Activated CD4-positive, alpha-beta T cell treated with anti-CD3 and anti-CD28 coated beads, Interleukin-2, amount 10 ng/mL, durations not matched to agents 24 days and 14 days (primary cell): ENCODE measurements around the gene UBE2G2. TPM values are rescaled to one million over a fixed set of nuclear protein-coding genes. Genes with fewer than 3 reads are reported as not detected.

ENCODE experiments used
- DNase-seq: peaks from one replicate; pipeline ENCODE4 v3.0.0; 2022
- H3K27ac Mint-ChIP-seq: one replicate; pipeline ENCODE4 v1.8.0; 2022; ENCODE audit warnings: mild to moderate bottlenecking, mixed read lengths
- H3K27me3 Mint-ChIP-seq: one replicate; pipeline ENCODE4 v1.8.0; 2022; ENCODE audit warnings: mixed read lengths
- H3K36me3 Mint-ChIP-seq: one replicate; pipeline ENCODE4 v1.8.0; 2022; ENCODE audit warnings: low read depth, mild to moderate bottlenecking, mixed read lengths
- H3K4me1 Mint-ChIP-seq: one replicate; pipeline ENCODE4 v1.8.0; 2021; ENCODE audit warnings: mixed read lengths
- H3K4me3 Mint-ChIP-seq: one replicate; pipeline ENCODE4 v1.8.0; 2022; ENCODE audit warnings: mild to moderate bottlenecking, moderate library complexity, mixed read lengths
- H3K9me3 Mint-ChIP-seq: one replicate; pipeline ENCODE4 v1.8.0; 2021; ENCODE audit warnings: mixed read lengths
- intact Hi-C: fragments of 100-400 bp; cut with micrococcal nuclease; formaldehyde crosslinking; loops from one replicate; pipeline ENCODE4 v1.15.1; 2023
- total RNA-seq: library from RNA; stranded (reverse); gene quantifications from 2 replicates; pipeline ENCODE4 v1.2.3, GENCODE V29; 2022

The UBE2G2 gene
- total RNA-seq, 1 donor from 2014 or later: 148 TPM

DNA sequence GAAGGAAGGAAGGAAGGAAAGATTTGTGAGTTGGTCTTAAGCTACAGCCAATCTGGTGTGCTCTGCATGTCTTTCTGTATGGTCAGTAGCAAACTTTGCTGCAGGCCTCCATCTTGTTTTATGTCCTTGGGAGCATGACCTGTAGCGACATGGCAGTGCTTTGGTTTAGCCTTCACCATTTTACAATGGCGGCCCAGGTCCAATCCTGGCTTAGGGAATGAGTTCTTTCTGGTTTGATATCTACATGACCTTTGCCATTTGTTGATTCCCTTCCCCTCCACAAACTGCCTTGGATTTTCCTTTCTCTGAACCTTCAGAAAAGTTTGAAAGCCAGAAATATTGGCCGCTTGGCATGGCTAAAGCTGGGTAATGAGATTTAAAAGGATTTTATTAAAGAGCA is 59.7 kb downstream of the UBE2G2 start:
- Mint-ChIP-seq H3K36me3 (no peaks in the 10 kb centered on the region), H3K4me3 (no peak overlapping the region), H3K4me1 (peaks cover 2% of the 10 kb centered on the region), H3K9me3 (no peaks in the 10 kb centered on the region), H3K27ac (no peak overlapping the region), H3K27me3 (peaks cover 28% of the 10 kb centered on the region)
- DNase-seq: no peak
- intact Hi-C loops: no loop called here

GRCh38 chr21:44740742-44741141 is 60.9 kb downstream of the UBE2G2 start:
- Mint-ChIP-seq H3K27me3 (peaks cover 26% of the 10 kb centered on the region), H3K4me1 (peaks cover 2% of the 10 kb centered on the region), H3K9me3 (no peaks in the 10 kb centered on the region), H3K27ac (no peak overlapping the region), H3K36me3 (no peaks in the 10 kb centered on the region), H3K4me3 (no peak overlapping the region)
- intact Hi-C loops: no loop called here
- no peak for DNase-seq

DNA sequence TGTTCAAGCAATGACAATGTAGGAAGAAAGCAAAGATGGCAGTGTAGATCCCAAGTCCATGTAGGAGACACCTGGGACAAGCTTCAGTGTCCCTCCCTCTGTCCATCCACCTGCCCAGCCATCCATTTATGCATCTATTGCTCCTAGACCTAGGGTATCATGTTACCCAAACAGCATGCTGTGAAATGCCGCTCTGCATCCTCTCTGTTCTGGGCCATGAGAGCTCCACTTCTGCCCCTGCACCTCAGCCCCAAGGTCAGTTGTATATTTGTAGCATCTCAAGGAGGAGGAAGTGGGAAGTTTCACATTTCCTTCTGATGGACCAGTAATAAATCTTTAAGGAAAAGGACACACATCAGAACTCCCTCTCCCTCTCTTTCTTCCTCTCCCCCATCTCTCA is 62.3 kb downstream of the UBE2G2 start:
- Mint-ChIP-seq H3K4me1 (peaks cover 2% of the 10 kb centered on the region), H3K4me3 (no peak overlapping the region), H3K27ac (no peak overlapping the region), H3K9me3 (no peaks in the 10 kb centered on the region), H3K36me3 (no peaks in the 10 kb centered on the region), H3K27me3 (peaks cover 25% of the 10 kb centered on the region)
- intact Hi-C loops: loop anchor here (10.0 kb wide), 1 partner anchor 225 kb away; no protein-coding TSS in a partner anchor
- DNase-seq: no peak

- Mint-ChIP-seq H3K9me3 (no peaks in the 10 kb centered on the region), H3K4me1 (peaks cover 2% of the 10 kb centered on the region), H3K27me3 (peaks cover 22% of the 10 kb centered on the region), H3K4me3 (no peak overlapping the region), H3K36me3 (no peaks in the 10 kb centered on the region), H3K27ac (no peak overlapping the region)
- intact Hi-C loops: loop anchor here (10.0 kb wide), 1 partner anchor 224 kb away; no protein-coding TSS in a partner anchor
- DNase-seq: no peak
These were observed 63.0 kb downstream of the UBE2G2 start for GRCh38 chr21:44738621-44739020.

- no peaks in the 10 kb centered on the region for H3K9me3 Mint-ChIP-seq
- no peak for DNase-seq
- peaks cover 19% of the 10 kb centered on the region for H3K27me3 Mint-ChIP-seq
- no peak overlapping the region for H3K27ac Mint-ChIP-seq
- peaks cover 2% of the 10 kb centered on the region for H3K4me1 Mint-ChIP-seq
- no peak overlapping the region for H3K4me3 Mint-ChIP-seq
- intact Hi-C loops: loop anchor here (10.0 kb wide), 1 partner anchor 223 kb away; no protein-coding TSS in a partner anchor
- no peaks in the 10 kb centered on the region for H3K36me3 Mint-ChIP-seq
These were observed 63.8 kb downstream of the UBE2G2 start for GRCh38 chr21:44737706-44738354.

GRCh38 chr21:44736291-44737004 is 65.2 kb downstream of the UBE2G2 start:
- H3K27ac Mint-ChIP-seq: no peak overlapping the region
- no peak for DNase-seq
- H3K4me3 Mint-ChIP-seq: no peak overlapping the region
- H3K36me3 Mint-ChIP-seq: no peaks in the 10 kb centered on the region
- intact Hi-C loops: loop anchor here (10.0 kb wide), 1 partner anchor 222 kb away; no protein-coding TSS in a partner anchor
- peaks cover 2% of the 10 kb centered on the region for H3K4me1 Mint-ChIP-seq
- no peaks in the 10 kb centered on the region for H3K9me3 Mint-ChIP-seq
- peaks cover 15% of the 10 kb centered on the region for H3K27me3 Mint-ChIP-seq

DNA sequence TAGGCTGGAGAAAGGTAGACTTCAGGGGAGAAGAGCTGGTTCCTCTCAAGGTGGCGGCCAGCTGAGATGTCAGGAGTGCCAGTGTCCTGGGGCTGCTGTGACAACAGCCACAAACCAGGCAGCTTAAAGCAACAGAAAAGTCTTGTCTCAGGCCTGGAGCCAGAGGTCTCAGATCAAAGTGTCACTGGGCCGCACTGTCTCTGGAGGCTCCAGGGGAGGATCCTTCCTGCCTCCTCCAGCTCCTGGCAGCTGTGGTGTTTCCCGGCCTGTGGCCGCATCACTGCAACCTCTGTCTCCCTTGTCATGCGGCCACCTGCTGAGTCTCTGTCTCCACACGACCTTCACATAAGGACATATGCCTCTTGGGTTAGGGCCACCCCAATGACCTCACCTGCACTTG is 65.8 kb downstream of the UBE2G2 start:
- Mint-ChIP-seq H3K27me3 (peaks cover 18% of the 10 kb centered on the region), H3K9me3 (no peaks in the 10 kb centered on the region), H3K27ac (no peak overlapping the region), H3K4me3 (no peak overlapping the region), H3K4me1 (peaks cover 2% of the 10 kb centered on the region), H3K36me3 (no peaks in the 10 kb centered on the region)
- DNase-seq: no peak
- intact Hi-C loops: loop anchor here (10.0 kb wide), 1 partner anchor 221 kb away; no protein-coding TSS in a partner anchor

DNA sequence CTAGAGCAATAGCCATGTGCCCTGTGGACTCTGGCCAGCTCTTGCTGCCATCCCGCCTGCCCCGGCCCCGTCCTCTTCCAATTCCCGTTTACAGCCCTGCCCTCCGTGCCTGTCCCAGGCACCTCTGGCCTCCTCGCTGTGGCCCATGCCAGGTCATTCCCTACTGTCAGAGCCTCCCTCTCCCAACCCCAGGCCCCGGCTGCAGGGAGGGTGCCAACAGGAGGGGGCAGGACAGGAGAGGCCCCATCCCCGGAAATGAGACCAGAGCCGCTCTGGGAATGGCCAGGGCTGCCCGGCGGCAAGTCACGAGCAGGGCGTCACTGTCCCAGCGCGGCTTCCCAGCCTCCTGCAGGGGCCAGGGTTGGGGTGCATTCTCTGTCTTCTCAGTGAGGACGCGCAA is 66.8 kb downstream of the UBE2G2 start:
- no peaks in the 10 kb centered on the region for H3K36me3 Mint-ChIP-seq
- intact Hi-C loops: loop anchor here (10.0 kb wide), 1 partner anchor 220 kb away; no protein-coding TSS in a partner anchor
- H3K27me3 Mint-ChIP-seq: peaks cover 15% of the 10 kb centered on the region
- H3K4me3 Mint-ChIP-seq: no peak overlapping the region
- no peaks in the 10 kb centered on the region for H3K9me3 Mint-ChIP-seq
- no peak for DNase-seq
- H3K27ac Mint-ChIP-seq: no peak overlapping the region
- peaks cover 2% of the 10 kb centered on the region for H3K4me1 Mint-ChIP-seq

GRCh38 chr21:44734026-44734745 is 67.4 kb downstream of the UBE2G2 start:
- no peak overlapping the region for H3K27ac Mint-ChIP-seq
- H3K9me3 Mint-ChIP-seq: no peaks in the 10 kb centered on the region
- no peak overlapping the region for H3K4me3 Mint-ChIP-seq
- no peak for DNase-seq
- peaks cover 9% of the 10 kb centered on the region for H3K27me3 Mint-ChIP-seq
- H3K36me3 Mint-ChIP-seq: no peaks in the 10 kb centered on the region
- intact Hi-C loops: loop anchor here (10.0 kb wide), 1 partner anchor 219 kb away; no protein-coding TSS in a partner anchor
- H3K4me1 Mint-ChIP-seq: no peaks in the 10 kb centered on the region

- Mint-ChIP-seq H3K4me3 (no peak overlapping the region), H3K27me3 (peaks cover 6% of the 10 kb centered on the region), H3K9me3 (no peaks in the 10 kb centered on the region), H3K4me1 (no peaks in the 10 kb centered on the region), H3K27ac (no peak overlapping the region), H3K36me3 (no peaks in the 10 kb centered on the region)
- intact Hi-C loops: loop anchor here (10.0 kb wide), 1 partner anchor 218 kb away; no protein-coding TSS in a partner anchor
- DNase-seq: no peak
These were observed 68.7 kb downstream of the UBE2G2 start for GRCh38 chr21:44732956-44733355.

DNA sequence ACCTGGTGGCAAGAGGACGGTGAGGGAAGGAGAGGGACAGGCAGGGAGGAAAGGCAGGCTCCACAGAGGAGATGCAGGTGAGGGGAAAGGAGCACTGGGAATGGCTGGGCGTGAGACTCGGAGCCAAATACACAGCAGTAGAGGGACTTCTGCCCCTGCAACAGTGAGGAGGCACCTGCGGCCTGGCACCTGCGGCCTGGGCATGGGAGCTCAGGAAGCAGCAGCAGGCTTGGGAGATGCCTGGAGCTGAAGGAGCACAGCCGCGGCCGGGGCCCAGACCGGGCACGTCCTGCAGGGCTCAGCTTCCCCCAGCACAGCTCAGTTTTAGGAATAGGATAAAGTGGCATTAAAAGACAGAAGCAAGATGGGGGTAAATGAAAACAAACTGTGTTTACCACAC is 69.4 kb downstream of the UBE2G2 start:
- DNase-seq: no peak
- intact Hi-C loops: loop anchor here (10.0 kb wide), 1 partner anchor 217 kb away; no protein-coding TSS in a partner anchor
- no peak overlapping the region for H3K4me3 Mint-ChIP-seq
- no peaks in the 10 kb centered on the region for H3K9me3 Mint-ChIP-seq
- H3K27ac Mint-ChIP-seq: no peak overlapping the region
- no peaks in the 10 kb centered on the region for H3K36me3 Mint-ChIP-seq
- H3K27me3 Mint-ChIP-seq: peaks cover 4% of the 10 kb centered on the region
- H3K4me1 Mint-ChIP-seq: no peaks in the 10 kb centered on the region

DNA sequence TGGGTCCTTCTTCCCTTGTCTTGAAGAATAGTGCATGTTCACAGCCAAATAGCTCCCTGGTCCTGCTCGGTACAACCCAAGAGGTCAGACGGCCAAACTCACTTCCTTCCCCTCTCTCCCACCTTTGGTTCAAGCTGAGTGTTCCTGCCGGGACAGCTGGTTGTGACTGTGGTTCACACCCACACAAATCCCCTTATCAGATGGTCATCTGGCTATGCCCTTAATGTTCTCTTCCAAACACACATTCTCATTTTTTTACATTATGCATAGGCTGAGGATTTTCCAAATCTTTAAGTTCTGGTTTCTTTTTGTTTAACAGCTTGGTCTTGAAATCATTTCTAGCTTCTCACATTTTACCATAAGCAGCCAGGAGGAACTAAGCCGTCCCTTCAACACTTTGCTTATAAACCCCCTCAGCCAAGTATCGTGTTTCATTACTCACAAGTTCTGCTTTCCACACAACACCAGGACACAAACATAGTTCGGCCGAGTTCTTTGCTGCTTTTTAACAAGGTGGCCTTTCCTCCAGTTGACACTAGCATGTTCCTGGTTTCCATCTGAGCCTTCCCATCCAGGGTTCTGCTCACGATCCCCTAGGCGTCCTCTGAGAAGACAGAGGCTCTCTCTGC is 70.6 kb downstream of the UBE2G2 start:
- no peaks in the 10 kb centered on the region for H3K4me1 Mint-ChIP-seq
- peaks cover 10% of the 10 kb centered on the region for H3K27me3 Mint-ChIP-seq
- no peak overlapping the region for H3K27ac Mint-ChIP-seq
- no peak overlapping the region for H3K4me3 Mint-ChIP-seq
- no peak for DNase-seq
- intact Hi-C loops: loop anchor here (10.0 kb wide), 1 partner anchor 216 kb away; no protein-coding TSS in a partner anchor
- no peaks in the 10 kb centered on the region for H3K9me3 Mint-ChIP-seq
- H3K36me3 Mint-ChIP-seq: no peaks in the 10 kb centered on the region

GRCh38 chr21:44730028-44730395 is 71.6 kb downstream of the UBE2G2 start:
- H3K4me3 Mint-ChIP-seq: no peak overlapping the region
- H3K36me3 Mint-ChIP-seq: no peaks in the 10 kb centered on the region
- no peak for DNase-seq
- no peak overlapping the region for H3K27ac Mint-ChIP-seq
- H3K9me3 Mint-ChIP-seq: no peaks in the 10 kb centered on the region
- H3K4me1 Mint-ChIP-seq: no peaks in the 10 kb centered on the region
- intact Hi-C loops: loop anchor here (10.0 kb wide), 1 partner anchor 215 kb away; no protein-coding TSS in a partner anchor
- peaks cover 17% of the 10 kb centered on the region for H3K27me3 Mint-ChIP-seq
